Memory B cell (primary cell): ENCODE measurements around the gene OR9I1.

Experiments
- ATAC-seq: fragments of 150-1000 bp; cut with Tn5 transposase; 2 replicates; pipeline ENCODE4 v1.10.0; 2021; ENCODE audit warnings: low read depth, mild to moderate bottlenecking, moderate library complexity
- DNase-seq, 2 donors: peaks; one replicate each; pipeline ENCODE4 v3.0.0; 2022; ENCODE audit warnings: low spot score in 2 of 2
- H3K27ac Mint-ChIP-seq: one replicate; pipeline ENCODE4 v1.8.0; 2022; ENCODE audit warnings: mild to moderate bottlenecking, moderate library complexity, mixed read lengths
- H3K27me3 Mint-ChIP-seq: one replicate; pipeline ENCODE4 v1.8.0; 2022; ENCODE audit warnings: mixed read lengths
- H3K36me3 Mint-ChIP-seq: one replicate; pipeline ENCODE4 v1.8.0; 2022; ENCODE audit warnings: mild to moderate bottlenecking, mixed read lengths
- H3K4me1 Mint-ChIP-seq: one replicate; pipeline ENCODE4 v1.8.0; 2022; ENCODE audit warnings: mixed read lengths
- H3K4me3 Mint-ChIP-seq: one replicate; pipeline ENCODE4 v1.8.0; 2022; ENCODE audit warnings: mild to moderate bottlenecking, moderate library complexity, mixed read lengths
- H3K9me3 Mint-ChIP-seq: one replicate; pipeline ENCODE4 v1.8.0; 2022; ENCODE audit warnings: mixed read lengths

OR9I1 gene

GRCh38 chr11:58125469-58125868, at the start of gene OR9I1:
TSS of gene OR9I1 (minus strand) at chr11:58125530. CDS start at chr11:58119444, 6,086 bp downstream.
- H3K4me1 Mint-ChIP-seq, result no peaks in the 10 kb centered on the region
- H3K27ac Mint-ChIP-seq, result no peak within 1 kb of the TSS
- no peak for DNase-seq
- no peak for ATAC-seq
- no peaks in the 10 kb centered on the region for H3K9me3 Mint-ChIP-seq
- no peaks in the 10 kb centered on the region for H3K27me3 Mint-ChIP-seq
- H3K36me3 Mint-ChIP-seq, result no peaks in the 10 kb centered on the region
- no peak within 1 kb of the TSS for H3K4me3 Mint-ChIP-seq

- no peaks in the 10 kb centered on the region for H3K9me3 Mint-ChIP-seq
- H3K4me3 Mint-ChIP-seq, result no peak overlapping the region
- H3K27me3 Mint-ChIP-seq, result peaks cover 2% of the 10 kb centered on the region
These were observed 40.3 kb upstream of the OR9I1 start for GRCh38 chr11:58165504-58166106.

GRCh38 chr11:58164990-58165389, 39.7 kb upstream of the OR9I1 start:
- H3K4me3 Mint-ChIP-seq, result no peak overlapping the region
- peaks cover 2% of the 10 kb centered on the region for H3K9me3 Mint-ChIP-seq
- no peaks in the 10 kb centered on the region for H3K36me3 Mint-ChIP-seq
- peaks cover 4% of the 10 kb centered on the region for H3K27me3 Mint-ChIP-seq
- H3K4me1 Mint-ChIP-seq, result no peaks in the 10 kb centered on the region
- no peak overlapping the region for H3K27ac Mint-ChIP-seq
- ATAC-seq (no peak), DNase-seq (no peak)

More at GRCh38 chr11:58165504-58166106, 40.3 kb upstream of the OR9I1 start:
- Mint-ChIP-seq H3K27ac (no peak overlapping the region), H3K36me3 (no peaks in the 10 kb centered on the region), H3K4me1 (no peaks in the 10 kb centered on the region)
- DNase-seq (no peak), ATAC-seq (no peak)

- H3K36me3 Mint-ChIP-seq, result no peaks in the 10 kb centered on the region
- no peak overlapping the region for H3K27ac Mint-ChIP-seq
- no peak for ATAC-seq
- H3K27me3 Mint-ChIP-seq, result peaks cover 4% of the 10 kb centered on the region
- peaks cover 3% of the 10 kb centered on the region for H3K9me3 Mint-ChIP-seq
- no peak overlapping the region for H3K4me3 Mint-ChIP-seq
- H3K4me1 Mint-ChIP-seq, result no peaks in the 10 kb centered on the region
- no peak for DNase-seq
These were observed 39.1 kb upstream of the OR9I1 start for GRCh38 chr11:58164389-58164788.

DNA sequence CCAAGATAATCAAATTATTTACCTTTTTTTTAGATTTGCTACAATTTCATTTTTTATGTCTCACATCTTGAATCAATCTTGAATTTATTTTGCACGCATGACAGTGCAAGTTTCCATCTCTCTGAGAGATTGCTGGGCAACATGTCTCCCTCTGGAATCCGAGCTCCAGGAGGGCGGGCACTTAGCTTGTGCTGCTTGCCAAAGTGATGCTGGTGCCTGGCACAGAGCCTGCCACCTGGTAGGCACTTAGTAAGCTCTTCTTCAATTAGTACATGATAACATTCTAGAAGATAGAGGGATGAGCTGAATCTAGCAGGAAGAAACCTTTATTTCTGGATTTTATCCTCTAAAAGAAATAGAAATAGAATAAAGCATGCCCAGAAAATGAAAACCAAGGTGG, 27.5 kb upstream of the OR9I1 start:
- Mint-ChIP-seq H3K4me3 (no peak overlapping the region), H3K9me3 (peaks cover 2% of the 10 kb centered on the region), H3K36me3 (no peaks in the 10 kb centered on the region), H3K27ac (no peak overlapping the region), H3K27me3 (peaks cover 9% of the 10 kb centered on the region), H3K4me1 (no peaks in the 10 kb centered on the region)
- DNase-seq, result no peak
- no peak for ATAC-seq

DNA sequence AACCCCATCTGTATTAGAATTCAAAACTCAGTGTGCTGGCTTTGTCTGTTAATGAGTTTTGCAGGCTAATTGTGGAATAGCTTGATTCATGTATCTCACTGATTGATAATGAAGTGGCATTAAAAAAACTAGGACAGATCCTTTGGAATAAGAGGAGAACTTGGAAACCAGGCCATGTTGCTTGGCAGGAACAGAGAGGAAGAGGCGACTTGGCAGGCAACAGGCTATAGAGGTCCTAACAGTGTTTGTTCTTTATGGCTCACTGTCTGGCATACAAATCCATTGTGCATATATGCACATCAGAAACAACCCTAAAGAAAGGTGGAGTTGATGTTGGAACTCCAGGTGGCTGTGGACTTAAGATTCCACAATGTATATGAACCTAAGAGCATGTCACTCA, 17.4 kb upstream of the OR9I1 start:
- ATAC-seq (no peak), DNase-seq (no peak)
- Mint-ChIP-seq H3K27ac (no peak overlapping the region), H3K36me3 (no peaks in the 10 kb centered on the region), H3K27me3 (peaks cover 6% of the 10 kb centered on the region), H3K9me3 (no peaks in the 10 kb centered on the region), H3K4me3 (no peak overlapping the region), H3K4me1 (no peaks in the 10 kb centered on the region)

DNA sequence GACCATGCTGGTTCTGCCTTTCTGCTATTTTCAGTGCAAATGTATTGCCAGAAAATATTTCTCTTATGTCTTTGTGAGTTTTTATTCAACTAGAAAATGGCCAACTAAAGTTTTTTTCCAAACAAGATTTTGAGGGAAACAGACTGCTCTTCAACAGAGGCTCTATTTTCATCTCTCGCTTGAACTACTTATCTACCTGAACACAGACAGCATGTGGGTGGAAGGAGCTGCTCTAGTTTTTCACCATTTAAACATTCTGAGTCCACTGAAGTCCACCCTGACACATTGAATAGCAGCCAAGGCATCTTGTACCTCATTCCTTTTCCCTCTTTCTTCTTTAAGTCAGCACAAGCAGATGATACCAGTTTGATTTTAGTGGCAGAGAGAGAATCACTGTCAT, 9.8 kb upstream of the OR9I1 start:
- H3K27me3 Mint-ChIP-seq, result no peaks in the 10 kb centered on the region
- no peaks in the 10 kb centered on the region for H3K9me3 Mint-ChIP-seq
- no peaks in the 10 kb centered on the region for H3K36me3 Mint-ChIP-seq
- H3K4me1 Mint-ChIP-seq, result no peaks in the 10 kb centered on the region
- no peak for DNase-seq
- H3K4me3 Mint-ChIP-seq, result no peak overlapping the region
- no peak for ATAC-seq
- no peak overlapping the region for H3K27ac Mint-ChIP-seq

DNA sequence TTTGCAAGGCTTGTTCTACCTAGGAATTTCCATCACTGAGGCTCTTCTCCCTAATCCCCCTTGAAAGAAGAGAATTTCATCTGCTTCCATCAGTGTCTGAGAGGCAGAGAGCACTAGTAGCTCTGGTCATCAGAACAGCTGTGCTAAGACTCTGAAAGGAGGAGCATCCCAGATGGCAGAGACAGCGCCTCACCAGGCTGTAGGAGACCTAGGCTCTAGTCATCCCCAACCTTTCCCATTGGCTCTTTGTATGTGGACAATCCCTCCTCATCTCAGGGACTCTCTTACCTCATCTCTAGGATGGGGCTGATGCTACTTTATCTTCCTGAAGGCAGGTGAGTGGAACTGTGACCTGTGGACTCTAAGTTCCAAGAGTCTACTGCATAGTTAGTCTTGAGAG, 8.8 kb upstream of the OR9I1 start:
- Mint-ChIP-seq H3K4me1 (no peaks in the 10 kb centered on the region), H3K4me3 (no peak overlapping the region), H3K27ac (no peak overlapping the region), H3K9me3 (no peaks in the 10 kb centered on the region), H3K27me3 (no peaks in the 10 kb centered on the region), H3K36me3 (no peaks in the 10 kb centered on the region)
- ATAC-seq, result no peak
- DNase-seq, result no peak

GRCh38 chr11:58133309-58134076, 8.2 kb upstream of the OR9I1 start:
- Mint-ChIP-seq H3K4me3 (no peak overlapping the region), H3K27me3 (no peaks in the 10 kb centered on the region), H3K27ac (no peak overlapping the region), H3K36me3 (no peaks in the 10 kb centered on the region), H3K4me1 (no peaks in the 10 kb centered on the region), H3K9me3 (no peaks in the 10 kb centered on the region)
- ATAC-seq (no peak), DNase-seq (no peak)

DNA sequence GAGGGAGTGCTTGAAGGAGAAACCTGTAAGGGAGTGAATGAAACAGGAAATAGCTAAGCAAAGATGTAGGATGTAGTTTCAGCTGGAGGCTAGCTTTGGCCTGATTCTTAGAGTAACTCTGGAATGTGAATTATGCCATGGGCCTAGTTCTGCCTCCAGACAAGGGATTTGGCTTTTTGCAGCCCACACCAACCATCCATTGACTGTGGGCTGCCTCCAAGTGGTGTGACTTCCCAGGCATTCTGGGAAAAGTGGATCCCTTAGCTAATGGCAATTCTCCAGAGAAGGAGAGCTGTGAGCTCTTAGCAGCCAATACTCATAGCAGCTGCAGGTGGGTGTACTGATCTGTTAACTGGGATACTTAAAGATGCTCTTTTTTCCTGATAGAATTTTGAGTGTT, 2.0 kb upstream of the OR9I1 start:
- Mint-ChIP-seq H3K4me3 (no peak overlapping the region), H3K27ac (no peak overlapping the region), H3K27me3 (no peaks in the 10 kb centered on the region), H3K36me3 (no peaks in the 10 kb centered on the region), H3K9me3 (no peaks in the 10 kb centered on the region), H3K4me1 (no peaks in the 10 kb centered on the region)
- ATAC-seq (no peak), DNase-seq (no peak)

- H3K9me3 Mint-ChIP-seq, result no peaks in the 10 kb centered on the region
- H3K4me1 Mint-ChIP-seq, result no peaks in the 10 kb centered on the region
- H3K4me3 Mint-ChIP-seq, result no peak overlapping the region
- no peak overlapping the region for H3K27ac Mint-ChIP-seq
- DNase-seq, result no peak
- no peaks in the 10 kb centered on the region for H3K36me3 Mint-ChIP-seq
- peaks cover 3% of the 10 kb centered on the region for H3K27me3 Mint-ChIP-seq
- ATAC-seq, result no peak
These were observed 4.2 kb downstream of the OR9I1 start for GRCh38 chr11:58121096-58121495.

DNA sequence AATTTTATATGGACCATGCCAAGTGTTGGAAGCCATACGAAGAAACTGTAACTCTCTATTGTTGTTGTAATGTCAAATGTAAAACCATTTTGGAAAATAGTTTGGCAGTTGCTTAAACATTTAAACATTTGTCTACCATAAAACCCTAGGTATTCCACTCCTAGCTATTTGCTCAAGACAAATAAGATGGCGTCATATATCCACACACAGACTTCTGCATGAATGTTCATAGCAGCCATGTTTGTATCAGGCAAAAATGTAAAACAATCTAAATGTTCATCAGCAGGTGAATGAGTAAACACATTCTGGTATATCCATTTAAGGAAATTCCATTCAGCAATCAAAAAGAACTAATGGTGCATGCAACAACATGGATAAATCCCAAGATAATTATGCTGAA, 27.9 kb downstream of the OR9I1 start:
- no peak for DNase-seq
- H3K27me3 Mint-ChIP-seq, result peaks cover 5% of the 10 kb centered on the region
- no peaks in the 10 kb centered on the region for H3K36me3 Mint-ChIP-seq
- H3K27ac Mint-ChIP-seq, result no peak overlapping the region
- H3K4me1 Mint-ChIP-seq, result no peaks in the 10 kb centered on the region
- no peak for ATAC-seq
- peaks cover 15% of the 10 kb centered on the region for H3K9me3 Mint-ChIP-seq
- H3K4me3 Mint-ChIP-seq, result no peak overlapping the region

- H3K9me3 Mint-ChIP-seq, result peaks cover 1% of the 10 kb centered on the region
- H3K27me3 Mint-ChIP-seq, result peaks cover 3% of the 10 kb centered on the region
- no peak overlapping the region for H3K4me3 Mint-ChIP-seq
- no peaks in the 10 kb centered on the region for H3K36me3 Mint-ChIP-seq
- ATAC-seq, result no peak
- no peak overlapping the region for H3K27ac Mint-ChIP-seq
- no peak for DNase-seq
- no peaks in the 10 kb centered on the region for H3K4me1 Mint-ChIP-seq
These were observed 38.8 kb downstream of the OR9I1 start for GRCh38 chr11:58086528-58086927.

GRCh38 chr11:58075781-58076180, 49.5 kb downstream of the OR9I1 start:
- Mint-ChIP-seq H3K27me3 (no peaks in the 10 kb centered on the region), H3K27ac (no peak overlapping the region), H3K9me3 (peaks cover 5% of the 10 kb centered on the region), H3K36me3 (no peaks in the 10 kb centered on the region), H3K4me3 (no peak overlapping the region), H3K4me1 (no peaks in the 10 kb centered on the region)
- ATAC-seq (no peak), DNase-seq (no peak)

DNA sequence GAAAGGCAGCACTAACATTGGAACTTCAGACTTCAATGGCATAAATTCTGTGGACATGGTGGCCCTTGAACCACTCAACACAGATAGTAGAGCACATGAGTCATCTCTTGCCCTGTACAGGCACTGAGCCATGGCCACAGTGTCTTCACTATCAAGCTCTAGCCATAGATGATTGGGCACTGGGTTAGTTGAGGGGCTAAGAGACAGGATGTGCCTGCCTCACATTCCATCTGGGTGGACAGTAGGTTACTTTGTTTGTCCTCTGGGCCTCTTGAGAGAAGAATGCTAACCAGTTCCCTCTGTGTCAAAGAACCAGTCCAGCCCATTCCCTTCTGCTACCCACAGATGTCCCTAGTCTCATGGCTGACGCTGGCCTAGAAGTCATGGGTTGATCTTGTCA, 54.7 kb downstream of the OR9I1 start:
- Mint-ChIP-seq H3K36me3 (no peaks in the 10 kb centered on the region), H3K4me1 (no peaks in the 10 kb centered on the region), H3K9me3 (peaks cover 8% of the 10 kb centered on the region), H3K27ac (no peak overlapping the region), H3K27me3 (peaks cover 2% of the 10 kb centered on the region), H3K4me3 (no peak overlapping the region)
- ATAC-seq (no peak), DNase-seq (no peak)
